ENCODE data around the gene DOK4.
A peak's percentile ranks its signal among the peaks of the same experiment; 100 is the strongest.
"Not testable (repeated sequence)": the region's sequence is repeated elsewhere in the genome, so short reads cannot be mapped to it uniquely, and the experiment has no call there.

Gene DOK4

GRCh38 chr16:57475711-57476339 lies 10.5 kb downstream of the DOK4 start:
- peak; percentile 21 for DNase-seq

GRCh38 chr16:57474671-57475661 lies 11.3 kb downstream of the DOK4 start:
- no peak for DNase-seq

GRCh38 chr16:57473906-57474305 lies 12.4 kb downstream of the DOK4 start:
- DNase-seq, result no peak

GRCh38 chr16:57473176-57473840 lies 13.0 kb downstream of the DOK4 start:
- no peak for DNase-seq

GRCh38 chr16:57472665-57473060 lies 13.6 kb downstream of the DOK4 start:
- DNase-seq, result no peak

- no peak for DNase-seq
Measured at GRCh38 chr16:57471852-57472664, 14.2 kb downstream of the DOK4 start.

GRCh38 chr16:57471209-57471608 lies 15.1 kb downstream of the DOK4 start:
- DNase-seq, result no peak

GRCh38 chr16:57470711-57471110 lies 15.6 kb downstream of the DOK4 start:
- no peak for DNase-seq

GRCh38 chr16:57469917-57470470 lies 16.3 kb downstream of the DOK4 start:
- no peak for DNase-seq

- no peak for DNase-seq
Measured at GRCh38 chr16:57469046-57469445, 17.2 kb downstream of the DOK4 start.

- no peak for DNase-seq
Measured at GRCh38 chr16:57468346-57468745, 17.9 kb downstream of the DOK4 start.

- DNase-seq, result no peak
Measured at GRCh38 chr16:57464523-57464922, 21.8 kb downstream of the DOK4 start.

GRCh38 chr16:57462978-57463362 lies 23.3 kb downstream of the DOK4 start:
- no peak for DNase-seq

- peak; percentile 72 for DNase-seq
Measured at GRCh38 chr16:57462209-57462977, 23.9 kb downstream of the DOK4 start, which contains the start of gene POLR2C. TSS of gene POLR2C (plus strand) at chr16:57462679. CDS start at chr16:57462725, 46 bp downstream.

- DNase-seq, result no peak
Measured at GRCh38 chr16:57452021-57452420, 34.3 kb downstream of the DOK4 start.

GRCh38 chr16:57447186-57447962 lies 38.9 kb downstream of the DOK4 start, which contains the start of the genes CIAPIN1 and COQ9:
TSS of gene CIAPIN1 (minus strand) at chr16:57447385. CDS start at chr16:57440928, 6,457 bp downstream.
TSS of gene COQ9 (plus strand) at chr16:57447479. CDS start at chr16:57447506, 27 bp downstream.
- DNase-seq, result peak; percentile 87

- peak; percentile 42 for DNase-seq
Measured at GRCh38 chr16:57446531-57447185, 39.6 kb downstream of the DOK4 start.

- no peak for DNase-seq
Measured at GRCh38 chr16:57445510-57445909, 40.8 kb downstream of the DOK4 start.

- no peak for DNase-seq
Measured at GRCh38 chr16:57444711-57445110, 41.6 kb downstream of the DOK4 start.

GRCh38 chr16:57440551-57440950 lies 45.7 kb downstream of the DOK4 start:
- DNase-seq, result not testable (repeated sequence)
